PC-3 (cell line): Measurements from ENCODE around the gene MRFAP1L1. TPM values are rescaled to one million over a fixed set of nuclear protein-coding genes. Genes with fewer than 3 reads are reported as not detected.

ENCODE experiments used
- ATAC-seq: fragments of 200-7000 bp; cut with Tn5 transposase; 2 replicates; pipeline ENCODE4 v1.9.1; 2020; ENCODE audit warnings: mild to moderate bottlenecking, moderate library complexity
- BruUV-seq: library from RNA; stranded (reverse); fragments of 400-500 nt; replicated peaks from 2 replicates; lab custom pipeline; 2021; lab: Mats Ljungman, UMichigan
- CTCF ChIA-PET: fragments of 300-600 bp; sonication (Branson Sonifier 250); formaldehyde crosslinking; loops from one replicate; lab custom pipeline; 2022; ENCODE audit warnings: antibody characterized with exemption; lab: Charles Lee
- POLR2A ChIA-PET: fragments of 300-600 bp; sonication (Branson Sonifier 250); formaldehyde crosslinking; loops from one replicate; lab custom pipeline; 2022; ENCODE audit warnings: antibody characterized with exemption; ENCODE audit not compliant: unreplicated experiment; lab: Charles Lee
- DNase-seq: peaks from one replicate; pipeline ENCODE4 v3.0.0-alpha.2; 2015
- H2AFZ ChIP-seq: fragments of 300-600 bp; sonication (generic); 2 replicates; pipeline ENCODE4 v1.6.0; 2016; ENCODE audit warnings: antibody characterized with exemption, low read length
- H3F3A ChIP-seq: fragments of 300-600 bp; sonication (generic); one replicate; pipeline ENCODE4 v1.6.0; 2017; ENCODE audit warnings: antibody characterized with exemption, low read length, control low read depth, mild to moderate bottlenecking; ENCODE audit not compliant: unreplicated experiment
- H3K27ac ChIP-seq: fragments of 300-600 bp; sonication (generic); 2 replicates; pipeline ENCODE4 v1.5.1; 2016; ENCODE audit warnings: mild to moderate bottlenecking, low read length
- H3K27me3 ChIP-seq: fragments of 300-600 bp; sonication (generic); 2 replicates; pipeline ENCODE4 v1.6.1; 2016; ENCODE audit warnings: low read length, mixed read lengths
- H3K36me3 ChIP-seq: fragments of 300-600 bp; sonication (generic); 2 replicates; pipeline ENCODE4 v1.6.1; 2016; ENCODE audit warnings: low read depth, mixed run types, low read length, mixed read lengths
- H3K4me1 ChIP-seq: fragments of 300-600 bp; sonication (generic); 2 replicates; pipeline ENCODE4 v1.5.1; 2016; ENCODE audit warnings: low read length; ENCODE audit not compliant: insufficient read depth
- H3K4me2 ChIP-seq: fragments of 300-600 bp; sonication (generic); 2 replicates; pipeline ENCODE4 v1.6.0; 2016; ENCODE audit warnings: low read length
- H3K4me3 ChIP-seq: fragments of 300-600 bp; sonication (generic); 2 replicates; pipeline ENCODE4 v1.5.1; 2016; ENCODE audit warnings: mild to moderate bottlenecking, low read length, mixed read lengths
- H3K79me2 ChIP-seq: fragments of 300-600 bp; sonication (generic); 2 replicates; pipeline ENCODE4 v1.6.1; 2017; ENCODE audit warnings: low read length, mixed read lengths
- H3K9ac ChIP-seq: fragments of 300-600 bp; sonication (generic); 2 replicates; pipeline ENCODE4 v1.6.0; 2016; ENCODE audit warnings: mild to moderate bottlenecking, low read length
- H3K9me2 ChIP-seq: fragments of 300-600 bp; sonication (generic); replicated peaks from 2 replicates; pipeline ENCODE4 v1.6.1; 2016; ENCODE audit warnings: mixed run types, low read length, mixed read lengths
- H3K9me3 ChIP-seq: fragments of 300-600 bp; sonication (generic); 2 replicates; pipeline ENCODE4 v1.6.1; 2016; ENCODE audit warnings: low read length, mixed read lengths
- H4K20me1 ChIP-seq: fragments of 300-600 bp; sonication (generic); 2 replicates; pipeline ENCODE4 v1.6.1; 2016; ENCODE audit warnings: low read length, mixed read lengths
- CTCF ChIP-seq: fragments of 300-600 bp; sonication (generic); conservative IDR thresholded peaks from 2 replicates; pipeline ENCODE4 v1.5.1; 2017; ENCODE audit warnings: antibody characterized with exemption, low read depth, mild to moderate bottlenecking, low read length
- EZH2 ChIP-seq: fragments of 300-600 bp; sonication (generic); IDR thresholded peaks from one replicate; pipeline ENCODE4 v1.6.1; 2017; ENCODE audit warnings: antibody characterized with exemption, mild to moderate bottlenecking, low read length; ENCODE audit not compliant: unreplicated experiment
- EZH2phosphoT487 ChIP-seq: fragments of 300-600 bp; sonication (generic); IDR thresholded peaks from 2 replicates; pipeline ENCODE4 v1.6.1; 2018; ENCODE audit warnings: mild to moderate bottlenecking, antibody characterized with exemption, low read length, borderline replicate concordance
- intact Hi-C: fragments of 100-400 bp; cut with micrococcal nuclease; formaldehyde crosslinking; loops from 2 replicates; pipeline ENCODE4 v1.9.0; 2023
- total RNA-seq: library from RNA; depleted of rRNA; stranded (reverse); fragments of >200 nt; gene quantifications from 2 replicates; pipeline ENCODE4 v1.2.3, GENCODE V29; 2014

Gene MRFAP1L1
- total RNA-seq, 1 experiment from 2014 or later, result 50.5 TPM

GRCh38 chr4:6684656-6685055 lies 25.0 kb downstream of the MRFAP1L1 start:
- ChIA-PET POLR2A (no interaction called here), CTCF (no interaction called here)
- no peak for ATAC-seq
- Histone ChIP-seq H3K27ac (no peak overlapping the region), H3K9ac (no peak overlapping the region), H3K4me3 (no peak overlapping the region), H3K4me2 (no peak overlapping the region), H3K27me3 (no peaks in the 10 kb centered on the region), H3K36me3 (no peaks in the 10 kb centered on the region), H3K9me2 (no peaks in the 10 kb centered on the region), H3K4me1 (peaks cover 20% of the 10 kb centered on the region), H2AFZ (no peak overlapping the region), H4K20me1 (no peaks in the 10 kb centered on the region), H3F3A (no peaks in the 10 kb centered on the region), H3K9me3 (no peaks in the 10 kb centered on the region), H3K79me2 (no peaks in the 10 kb centered on the region)
- BruUV-seq, result no TSS peak
- TF ChIP-seq EZH2phosphoT487, result no peak
- no peak for TF ChIP-seq CTCF
- no peak for TF ChIP-seq EZH2
- intact Hi-C loops, result no loop called here
- no peak for DNase-seq

GRCh38 chr4:6682862-6683590 lies 26.6 kb downstream of the MRFAP1L1 start:
- H3K27me3 ChIP-seq, result no peaks in the 10 kb centered on the region
- intact Hi-C loops, result no loop called here
- no peaks in the 10 kb centered on the region for H3K9me2 ChIP-seq
- no peaks in the 10 kb centered on the region for H3K36me3 ChIP-seq
- H3K4me2 ChIP-seq, result no peak overlapping the region
- H3K4me1 ChIP-seq, result peaks cover 3% of the 10 kb centered on the region
- 0 out of 2 replicates have a peak, but pooled peaks cover 3% of the 10 kb centered on the region for H3K79me2 ChIP-seq
- ChIA-PET CTCF (no interaction called here), POLR2A (no interaction called here)
- BruUV-seq, result no TSS peak
- no peaks in the 10 kb centered on the region for H4K20me1 ChIP-seq
- TF ChIP-seq EZH2, result no peak
- TF ChIP-seq EZH2phosphoT487, result no peak
- TF ChIP-seq CTCF, result no peak
- no peak overlapping the region for H3K9ac ChIP-seq
- H3K9me3 ChIP-seq, result no peaks in the 10 kb centered on the region
- 0 out of 2 replicates have a peak, but pooled peaks have one; percentile 13 for ATAC-seq
- no peak overlapping the region for H3K4me3 ChIP-seq
- no peak for DNase-seq
- H3F3A ChIP-seq, result no peaks in the 10 kb centered on the region
- H2AFZ ChIP-seq, result no peak overlapping the region
- H3K27ac ChIP-seq, result no peak overlapping the region

- H3K9me2 ChIP-seq, result no peaks in the 10 kb centered on the region
- H3K9me3 ChIP-seq, result no peaks in the 10 kb centered on the region
- no peak overlapping the region for H3K4me2 ChIP-seq
- H4K20me1 ChIP-seq, result peaks cover 11% of the 10 kb centered on the region
- no peak overlapping the region for H2AFZ ChIP-seq
- H3K36me3 ChIP-seq, result peaks cover under 1% of the 10 kb centered on the region; the same call in 1 of the 2 replicates
- peaks cover 5% of the 10 kb centered on the region for H3K4me1 ChIP-seq
- H3K4me3 ChIP-seq, result no peak overlapping the region
- TF ChIP-seq EZH2 (no peak), EZH2phosphoT487 (no peak), CTCF (no peak)
- H3K27ac ChIP-seq, result no peak overlapping the region
- ATAC-seq, result no peak
- CTCF ChIA-PET, result no interaction called here
- no peak for DNase-seq
- POLR2A ChIA-PET, result no interaction called here
- H3K9ac ChIP-seq, result no peak overlapping the region
- no peaks in the 10 kb centered on the region for H3F3A ChIP-seq
- H3K27me3 ChIP-seq, result no peaks in the 10 kb centered on the region
- intact Hi-C loops, result no loop called here
- BruUV-seq, result no TSS peak
- peaks cover 19% of the 10 kb centered on the region for H3K79me2 ChIP-seq
Measured at GRCh38 chr4:6681191-6681590, 28.5 kb downstream of the MRFAP1L1 start.
